ENCODE results near the gene FN1.

- no peak for TF ChIP-seq EP300 (IDR thresholded peaks at IDR 0.05; ENCODE audit: borderline replicate concordance)
- TF ChIP-seq NFIC (IDR thresholded peaks at IDR 0.05): no peak
- TF ChIP-seq MAX (IDR thresholded peaks at IDR 0.05): no peak
- TF ChIP-seq TAF1 (IDR thresholded peaks at IDR 0.05; ENCODE audit: low read depth): no peak
- TF ChIP-seq RAD21 (IDR thresholded peaks at IDR 0.05; ENCODE audit: low read depth): no peak
- no peak for TF ChIP-seq REST (IDR thresholded peaks at IDR 0.05; ENCODE audit: low read depth)
- no peak for TF ChIP-seq EGR1 (IDR thresholded peaks at IDR 0.05)
- no peak for TF ChIP-seq CREB1 (IDR thresholded peaks at IDR 0.05; ENCODE audit: low read depth)
- no peak for TF ChIP-seq CEBPB (IDR thresholded peaks at IDR 0.05)
- no peak for TF ChIP-seq YY1 (IDR thresholded peaks at IDR 0.05; ENCODE audit: low read depth)
- no peak for TF ChIP-seq FOXM1 (IDR thresholded peaks at IDR 0.05; ENCODE audit: borderline replicate concordance, low read depth)
- no peak for TF ChIP-seq TEAD4 (IDR thresholded peaks at IDR 0.05)
- no peak for TF ChIP-seq USF1 (IDR thresholded peaks at IDR 0.05)
- no peak for TF ChIP-seq ZBTB7A (IDR thresholded peaks at IDR 0.05; ENCODE audit: low read depth)
Measured at GRCh38 chr2:215396595-215397313, 39.1 kb downstream of the FN1 start.

Measured in Ishikawa (cell line).